H1 (cell line): ENCODE measurements around the gene ARHGEF25. TPM values are rescaled to one million over a fixed set of nuclear protein-coding genes. Genes with fewer than 3 reads are reported as not detected.

Experiments used
- BCL11A ChIP-seq, 2 experiments: IDR thresholded peaks; one replicate each; pipeline ENCODE4 v1.6.1; 2011; ENCODE audit warnings: low read depth in 2 of 2, low read length in 2 of 2, mild to moderate bottlenecking in 2 of 2
- BRCA1 ChIP-seq: IDR thresholded peaks from 2 replicates; pipeline ENCODE4 v1.6.1; 2012; ENCODE audit warnings: low read depth, low read length, improper control_type of control experiment
- CBX8 ChIP-seq: fragments of 300-800, 300-1000 bp; sonication (generic); IDR thresholded peaks from 2 replicates; pipeline ENCODE4 v1.7.1; 2016; ENCODE audit warnings: low read depth, low read length, borderline replicate concordance
- CHD1 ChIP-seq: IDR thresholded peaks from 2 replicates; pipeline ENCODE4 v1.6.1; 2012; ENCODE audit warnings: low read depth, low read length, improper control_type of control experiment
- E2F6 ChIP-seq: IDR thresholded peaks from 2 replicates; pipeline ENCODE4 v1.6.1; 2012; ENCODE audit warnings: inconsistent platforms
- FOSL1 ChIP-seq: IDR thresholded peaks from 2 replicates; pipeline ENCODE4 v1.6.1; 2011; ENCODE audit warnings: mild to moderate bottlenecking, low read depth, low read length, moderate library complexity; ENCODE audit not compliant: insufficient read depth
- GTF2F1 ChIP-seq: IDR thresholded peaks from 2 replicates; pipeline ENCODE4 v1.6.1; 2012; ENCODE audit warnings: low read depth, low read length, improper control_type of control experiment, borderline replicate concordance
- HDAC6 ChIP-seq: IDR thresholded peaks from one replicate; pipeline ENCODE4 v1.7.1; 2012; ENCODE audit warnings: low read depth, mild to moderate bottlenecking, inconsistent platforms, low read length, moderate library complexity
- KDM4A ChIP-seq: IDR thresholded peaks from one replicate; pipeline ENCODE4 v1.7.1; 2012; ENCODE audit warnings: low read depth, mild to moderate bottlenecking, moderate library complexity, low read length, inconsistent platforms; ENCODE audit not compliant: severe bottlenecking
- MAX ChIP-seq: IDR thresholded peaks from 2 replicates; pipeline ENCODE4 v1.6.1; 2012; ENCODE audit warnings: inconsistent platforms
- NANOG ChIP-seq: IDR thresholded peaks from 2 replicates; pipeline ENCODE4 v1.6.1; 2011; ENCODE audit warnings: low read length, low read depth, mild to moderate bottlenecking, inconsistent platforms; ENCODE audit not compliant: insufficient read depth, poor library complexity, severe bottlenecking
- NRF1 ChIP-seq: IDR thresholded peaks from 2 replicates; pipeline ENCODE4 v1.6.1; 2011; ENCODE audit warnings: mild to moderate bottlenecking, low read depth, low read length, improper control_type of control experiment
- PHF8 ChIP-seq: fragments of 200-600 bp; sonication (generic); conservative IDR thresholded peaks from 2 replicates; pipeline ENCODE4 v1.7.1; 2012; ENCODE audit warnings: low read depth, mild to moderate bottlenecking, inconsistent platforms, low read length, moderate library complexity
- RBBP5 ChIP-seq: IDR thresholded peaks from 2 replicates; pipeline ENCODE4 v1.7.1; 2012; ENCODE audit warnings: low read depth, mild to moderate bottlenecking, inconsistent platforms, low read length, moderate library complexity, borderline replicate concordance
- RNF2 ChIP-seq: fragments of 200-900, 300-1000 bp; sonication (generic); IDR thresholded peaks from 2 replicates; pipeline ENCODE4 v1.7.1; 2016; ENCODE audit warnings: borderline replicate concordance, low read depth, mild to moderate bottlenecking, antibody characterized with exemption, low read length; ENCODE audit not compliant: poor library complexity, severe bottlenecking; ENCODE audit errors: missing control alignments
- SAP30 ChIP-seq: fragments of 300-600 bp; sonication (generic); IDR thresholded peaks from 2 replicates; pipeline ENCODE4 v1.7.1; 2012; ENCODE audit warnings: low read length, moderate library complexity, mild to moderate bottlenecking, inconsistent platforms; ENCODE audit not compliant: insufficient read depth, insufficient replicate concordance
- SIN3A ChIP-seq, 2 experiments: IDR thresholded peaks in 1 of 2; conservative IDR thresholded peaks in 1 of 2; 2 replicates each; pipeline ENCODE4 v1.6.1; 2011 to 2012; ENCODE audit warnings: low read length in 2 of 2, improper control_type of control experiment in 1 of 2, low read depth in 1 of 2, mild to moderate bottlenecking in 1 of 2
- SIX5 ChIP-seq: IDR thresholded peaks from 2 replicates; pipeline ENCODE4 v1.6.1; 2011; ENCODE audit warnings: mild to moderate bottlenecking, low read depth, low read length
- TAF1 ChIP-seq: IDR thresholded peaks from 2 replicates; pipeline ENCODE4 v1.6.1; 2011; ENCODE audit warnings: mild to moderate bottlenecking, low read depth, low read length
- TAF7 ChIP-seq: optimal IDR thresholded peaks from 2 replicates; pipeline ENCODE3; 2011; ENCODE audit warnings: low read depth, mild to moderate bottlenecking, inconsistent platforms, low read length, moderate library complexity, borderline replicate concordance
- TBP ChIP-seq: IDR thresholded peaks from 2 replicates; pipeline ENCODE4 v1.6.1; 2011; ENCODE audit warnings: low read depth, low read length, improper control_type of control experiment
- TCF12 ChIP-seq: IDR thresholded peaks from 2 replicates; pipeline ENCODE4 v1.6.1; 2011; ENCODE audit warnings: low read depth, mild to moderate bottlenecking, low read length
- YY1 ChIP-seq: IDR thresholded peaks from 2 replicates; pipeline ENCODE4 v1.6.1; 2011; ENCODE audit warnings: low read depth, mild to moderate bottlenecking, low read length
- polyA plus RNA-seq, 7 experiments: library from polyadenylated mRNA; depleted of rRNA in 3 of 7; stranded (reverse) in 5 of 7; unstranded in 2 of 7; fragments of >200 nt in 5 of 7; fragments of 200-250 nt in 2 of 7; gene quantifications; 1 replicate in 5 of 7; 2 replicates in 1 of 7; 4 replicates in 1 of 7; pipeline versions ENCODE4 v1.2.1 to v1.2.3, GENCODE V29; 2011 to 2013; ENCODE audit warnings: missing spikeins in 2 of 7, mixed read lengths in 2 of 7
- total RNA-seq: library from RNA; stranded (reverse); fragmentation: NEBNext Ultra II Directional; extraction: Animal tissue kit (Norgen Biotek cat#: 25700); gene quantifications from 2 replicates; pipeline ENCODE4 v1.2.1, GENCODE V29; 2021

Gene ARHGEF25
- total and polyA plus RNA-seq, 2 of the 8 experiments (the other 6 are each of a cell fraction or from before 2014, with no cell fraction given), result 5.9 to 8.8 TPM

DNA sequence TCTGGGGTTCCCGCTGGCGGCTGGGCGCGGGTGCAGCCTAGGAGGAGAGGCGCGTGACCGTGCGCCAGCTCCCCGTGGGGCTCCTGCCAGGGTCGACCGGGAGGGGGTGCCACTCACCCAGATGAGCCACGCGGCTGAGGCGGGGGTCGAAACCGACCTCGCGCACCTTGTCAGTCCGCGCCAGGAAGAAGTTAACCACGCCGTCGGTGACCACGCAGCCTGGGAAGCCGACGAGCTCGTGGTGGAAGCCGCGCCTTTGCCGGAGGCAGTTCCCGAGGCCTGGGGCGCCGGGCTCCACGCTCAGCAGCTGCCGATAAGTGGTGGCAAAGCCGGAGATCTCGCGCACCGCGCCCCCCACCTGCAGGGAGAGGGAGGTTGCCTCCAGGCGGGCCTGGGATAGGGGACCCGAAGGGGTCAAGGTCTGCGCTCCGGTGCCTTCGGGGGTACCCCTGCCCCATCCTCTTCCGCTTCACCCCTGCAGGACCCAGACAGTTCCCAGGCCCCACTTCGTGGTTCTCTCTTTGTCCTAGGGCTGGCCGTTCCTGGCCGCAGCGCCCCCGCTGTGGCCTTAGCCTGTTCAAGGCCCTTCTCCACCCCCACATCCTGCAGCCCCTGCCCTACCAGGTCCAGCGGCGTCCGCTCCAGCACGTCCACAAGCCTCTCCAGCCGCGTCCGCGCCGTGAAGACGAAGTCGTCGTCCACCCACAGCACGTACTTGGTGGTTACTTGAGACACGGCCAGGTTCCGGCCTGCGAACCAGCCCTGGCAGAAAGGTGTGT is 16.5 kb downstream of the ARHGEF25 start (continued):
- TF ChIP-seq SIX5, result no peak
- TF ChIP-seq E2F6, result peak; percentile 49
- TF ChIP-seq TAF1, result no peak
- no peak for TF ChIP-seq SIN3A (conservative IDR thresholded peaks at IDR 0.05 in 1 of 2, IDR thresholded peaks at IDR 0.05 in 1 of 2; ENCODE audit: low read depth in 1 of 2, low read length in 2 of 2)
- TF ChIP-seq TBP, result no peak
- no peak for TF ChIP-seq TAF7
- peak; percentile 75 for TF ChIP-seq MAX
- peak; percentile 70 for TF ChIP-seq KDM4A
- TF ChIP-seq HDAC6, result no peak
- TF ChIP-seq TCF12, result no peak
- no peak for TF ChIP-seq BRCA1
- no peak for TF ChIP-seq PHF8
- TF ChIP-seq CHD1, result no peak
- TF ChIP-seq RBBP5, result 0 out of 2 replicates have a peak, but pooled peaks have one; percentile 37
- TF ChIP-seq NANOG, result no peak
- TF ChIP-seq SAP30, result no peak
- no peak for TF ChIP-seq CBX8
- TF ChIP-seq NRF1, result no peak
- no peak for TF ChIP-seq GTF2F1
- no peak for TF ChIP-seq FOSL1
- peak; percentile 51 for TF ChIP-seq RNF2
- TF ChIP-seq BCL11A (IDR thresholded peaks at IDR 0.05; ENCODE audit: low read depth in 2 of 2, low read length in 2 of 2), result no peak
- no peak for TF ChIP-seq YY1
